ENCODE measurements around the gene RNASEH2A. TPM values are rescaled to one million over a fixed set of nuclear protein-coding genes. Genes with fewer than 3 reads are reported as not detected.

The RNASEH2A gene
- total RNA-seq, 1 donor from 2014 or later: 10.8 TPM

- intact Hi-C loops (cut with DNase I): no loop called here
- TF ChIP-seq POLR2A (IDR thresholded peaks at IDR 0.05) (no peak), CTCF (IDR thresholded peaks at IDR 0.05) (no peak)
- peak overlapping the region; percentile 97 for H3K27ac ChIP-seq
- H3K9me3 ChIP-seq: no peaks in the 10 kb centered on the region
- no peaks in the 10 kb centered on the region for H3K27me3 ChIP-seq
- H3K4me3 ChIP-seq: peak overlapping the region; percentile 45 to 59
- no peak for DNase-seq (ENCODE audit: extremely low spot score in 2 of 2)
- H3K4me1 ChIP-seq: peaks cover 76% of the 10 kb centered on the region
- H3K36me3 ChIP-seq: no peaks in the 10 kb centered on the region
Observed at GRCh38 chr19:12783291-12783848, 23.0 kb upstream of the RNASEH2A start.

- Histone ChIP-seq H3K27ac (peak overlapping the region; percentile 97), H3K4me1 (peaks cover 76% of the 10 kb centered on the region), H3K4me3 (peak overlapping the region in 1 of 2 donors; percentile 45), H3K9me3 (no peaks in the 10 kb centered on the region), H3K27me3 (no peaks in the 10 kb centered on the region), H3K36me3 (no peaks in the 10 kb centered on the region)
- intact Hi-C loops (cut with DNase I): no loop called here
- no peak for DNase-seq (ENCODE audit: extremely low spot score in 2 of 2)
- no peak for TF ChIP-seq CTCF (IDR thresholded peaks at IDR 0.05)
- TF ChIP-seq POLR2AphosphoS5 (IDR thresholded peaks at IDR 0.05; ENCODE audit: insufficient read depth in 1 of 2, low read depth in 1 of 2): no peak
- no peak for TF ChIP-seq POLR2A (IDR thresholded peaks at IDR 0.05)
Observed at GRCh38 chr19:12783849-12784393, 22.5 kb upstream of the RNASEH2A start.

- Histone ChIP-seq H3K9me3 (no peaks in the 10 kb centered on the region), H3K27ac (peak overlapping the region; percentile 97), H3K4me3 (peak overlapping the region in 1 of 2 donors; percentile 7), H3K36me3 (no peaks in the 10 kb centered on the region), H3K4me1 (peaks cover 76% of the 10 kb centered on the region), H3K27me3 (no peaks in the 10 kb centered on the region)
- intact Hi-C loops (cut with DNase I): no loop called here
- TF ChIP-seq POLR2AphosphoS5 (IDR thresholded peaks at IDR 0.05; ENCODE audit: insufficient read depth in 1 of 2, low read depth in 1 of 2): no peak
- no peak for TF ChIP-seq CTCF (IDR thresholded peaks at IDR 0.05)
- no peak for TF ChIP-seq POLR2A (IDR thresholded peaks at IDR 0.05)
- no peak for DNase-seq (ENCODE audit: extremely low spot score in 2 of 2)
Observed at GRCh38 chr19:12784394-12784870, 22.0 kb upstream of the RNASEH2A start.

GRCh38 chr19:12784871-12785430 lies 21.4 kb upstream of the RNASEH2A start:
- no peaks in the 10 kb centered on the region for H3K27me3 ChIP-seq

More at GRCh38 chr19:12784871-12785430, 21.4 kb upstream of the RNASEH2A start:
- Histone ChIP-seq H3K4me3 (no peak overlapping the region), H3K27ac (peak overlapping the region; percentile 97), H3K4me1 (peaks cover 75% of the 10 kb centered on the region), H3K36me3 (no peaks in the 10 kb centered on the region), H3K9me3 (no peaks in the 10 kb centered on the region)
- no peak for DNase-seq (ENCODE audit: extremely low spot score in 2 of 2)
- intact Hi-C loops (cut with DNase I): no loop called here
- TF ChIP-seq POLR2A (IDR thresholded peaks at IDR 0.05) (no peak), CTCF (IDR thresholded peaks at IDR 0.05) (no peak), POLR2AphosphoS5 (IDR thresholded peaks at IDR 0.05; ENCODE audit: insufficient read depth in 1 of 2, low read depth in 1 of 2) (no peak)
